Spleen (tissue), 11 donors: ENCODE measurements around the gene HOXD11. TPM values are rescaled to one million over a fixed set of nuclear protein-coding genes. Genes with fewer than 3 reads are reported as not detected.

ENCODE experiments used
- DNase-seq: peaks from one replicate; pipeline ENCODE4 v3.0.0-alpha.2; 2020
- H3K27ac ChIP-seq, 8 donors: fragments of 200-600 bp; sonication (generic) in 7 of 8; 1 replicate in 4 of 8; 2 replicates in 4 of 8; pipeline versions ENCODE4 v1.5.0 to v1.8.0; 2016 to 2021; ENCODE audit warnings: inconsistent platforms in 4 of 8, mild to moderate bottlenecking in 4 of 8, moderate library complexity in 1 of 8
- H3K27me3 ChIP-seq, 7 donors: fragments of 200-600 bp; sonication (generic) in 6 of 7; replicated peaks in 1 of 7; 1 replicate in 4 of 7; 2 replicates in 3 of 7; pipeline versions ENCODE4 v1.5.0 to v1.8.0; 2016 to 2021; ENCODE audit warnings: inconsistent platforms in 3 of 7, mild to moderate bottlenecking in 1 of 7
- H3K36me3 ChIP-seq, 6 donors: fragments of 200-600 bp; sonication (generic) in 5 of 6; 1 replicate in 4 of 6; 2 replicates in 2 of 6; pipeline versions ENCODE4 v1.5.0 to v1.8.0; 2016 to 2021; ENCODE audit warnings: inconsistent platforms in 2 of 6
- H3K4me1 ChIP-seq, 6 donors: fragments of 200-600 bp; sonication (generic) in 5 of 6; 1 replicate in 3 of 6; 2 replicates in 3 of 6; pipeline versions ENCODE4 v1.5.0 to v1.8.0; 2016 to 2021; ENCODE audit warnings: inconsistent platforms in 3 of 6
- H3K4me3 ChIP-seq, 8 donors: fragments of 200-600 bp; sonication (generic) in 7 of 8; 1 replicate in 4 of 8; 2 replicates in 4 of 8; pipeline versions ENCODE4 v1.5.0 to v1.8.0; 2016 to 2021; ENCODE audit warnings: inconsistent platforms in 4 of 8, mild to moderate bottlenecking in 4 of 8, moderate library complexity in 2 of 8
- H3K9me3 ChIP-seq, 8 donors: fragments of 200-600 bp; sonication (generic) in 7 of 8; 1 replicate in 4 of 8; 2 replicates in 4 of 8; pipeline versions ENCODE4 v1.5.0 to v1.8.0; 2016 to 2021; ENCODE audit warnings: inconsistent platforms in 4 of 8
- POLR2A ChIP-seq, 3 donors: fragments of 450-650 bp; IDR thresholded peaks; one replicate each; pipeline ENCODE4 v1.5.1; 2017; ENCODE audit warnings: antibody characterized with exemption in 3 of 3, mild to moderate bottlenecking in 1 of 3
- POLR2AphosphoS5 ChIP-seq, 3 donors: sonication (generic); formaldehyde crosslinking; IDR thresholded peaks; one replicate each; pipeline ENCODE4 v1.5.1; 2017; ENCODE audit warnings: antibody characterized with exemption in 3 of 3
- WGBS, 5 donors: extraction: QIAGEN DNeasy Blood & Tissue Kit in 3 of 5; methylation state at CpG; one replicate each; pipeline versions ENCODE4 v1.1.5 to v1.1.7; 2013 to 2018; 5-methylcytosine and 5-hydroxymethylcytosine counted together
- intact Hi-C: fragments of 100-400 bp; cut with DNase I; formaldehyde crosslinking; loops from one replicate; pipeline ENCODE4 v1.15.0; 2023; ENCODE audit warnings: low total_unique reads
- polyA plus RNA-seq, 3 donors: library from polyadenylated mRNA; stranded (reverse); fragments of 200-250 nt; gene quantifications; one replicate each; pipeline ENCODE4 v1.2.1, GENCODE V29; 2013
- total RNA-seq, 7 donors: library from RNA; depleted of rRNA in 3 of 7; stranded (reverse); fragments of >200 nt in 3 of 7; fragmentation: NEBNext Ultra II Directional in 4 of 7; extraction: Animal tissue kit (Norgen Biotek cat#: 25700) in 4 of 7; gene quantifications; one replicate each; pipeline versions ENCODE4 v1.1.0 to v1.2.1, GENCODE V29; 2016 to 2021
- TF ChIP-seq, protein P1 (sequence below), 11 experiments: fragments of 200-600 bp in 7 of 11; fragments of 450-650 bp in 4 of 11; sonication (generic) in 4 of 11; IDR thresholded peaks in 8 of 11; conservative IDR thresholded peaks in 3 of 11; 1 replicate in 7 of 11; 2 replicates in 4 of 11; pipeline versions ENCODE4 v1.4.0 to v1.8.0; 2016 to 2021; ENCODE audit warnings: antibody characterized with exemption in 11 of 11, inconsistent platforms in 4 of 11, mild to moderate bottlenecking in 1 of 11
- donor health status: healthy with polysubstance abuse.
- donor health status: DM: no; HTN: no; CAD: no; lungs with moderate emphysema.
- donor health status: DM: no; HTN: no; CAD: no.
- donor health status: Bipolar disorder and iron deficiency.
- donor health status: healthy.
- donor health status: DM: no; HTN: no; CAD: no.
- donor health status: DM: yes; HTN: yes; CAD: no.

The HOXD11 gene
- total and polyA plus RNA-seq, 10 donors = not detected

DNA sequence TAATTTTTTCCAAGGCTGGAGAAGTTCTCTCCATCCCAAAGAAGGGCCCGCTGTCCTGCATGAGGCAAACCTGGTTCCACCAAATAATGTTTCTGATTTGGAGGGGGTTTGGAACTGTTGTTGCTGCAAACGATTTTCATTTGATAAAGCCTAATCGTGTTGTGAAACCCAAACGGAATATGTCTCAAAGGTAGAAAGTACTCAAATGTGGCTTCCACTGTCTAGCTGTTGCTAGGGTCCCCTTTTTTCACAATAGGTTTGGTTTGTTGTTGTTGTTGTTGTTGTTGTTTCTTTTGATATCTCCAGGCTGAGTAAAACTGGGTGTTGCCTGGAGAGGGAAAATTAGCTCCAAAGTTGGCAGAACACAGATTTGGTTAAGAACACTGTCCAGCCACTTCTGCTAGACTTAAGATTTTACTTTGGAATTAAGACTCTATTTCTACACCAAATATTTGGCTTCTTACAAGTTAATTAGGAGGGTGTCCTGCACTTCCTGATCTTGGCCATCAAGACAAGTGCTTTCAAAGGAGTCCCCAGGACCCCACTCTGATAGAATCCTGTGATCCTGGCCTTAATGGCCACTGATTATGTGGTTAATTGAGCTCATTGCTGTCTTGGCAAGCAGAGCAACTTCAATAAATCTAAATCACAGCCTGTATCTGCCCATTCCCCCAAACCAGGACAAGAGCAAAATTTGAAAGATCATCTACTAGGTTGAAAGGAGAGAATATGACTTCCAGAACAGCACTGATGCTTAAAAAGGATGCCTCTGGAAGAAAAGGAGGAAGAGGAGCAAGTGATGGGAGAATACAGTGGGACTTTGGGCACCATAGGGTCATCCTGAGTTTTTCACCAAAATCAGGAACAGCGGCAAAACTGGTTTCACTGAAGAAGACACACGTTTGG lies 17.9 kb upstream of the HOXD11 start:
- intact Hi-C loops = loop anchor here (5.0 kb wide), 1 partner anchor 722 kb away; no protein-coding TSS in a partner anchor
- 5 to 11% (median 7%) methylated on average over 6 of the region's 6 CpGs for WGBS, 5 donors

DNA sequence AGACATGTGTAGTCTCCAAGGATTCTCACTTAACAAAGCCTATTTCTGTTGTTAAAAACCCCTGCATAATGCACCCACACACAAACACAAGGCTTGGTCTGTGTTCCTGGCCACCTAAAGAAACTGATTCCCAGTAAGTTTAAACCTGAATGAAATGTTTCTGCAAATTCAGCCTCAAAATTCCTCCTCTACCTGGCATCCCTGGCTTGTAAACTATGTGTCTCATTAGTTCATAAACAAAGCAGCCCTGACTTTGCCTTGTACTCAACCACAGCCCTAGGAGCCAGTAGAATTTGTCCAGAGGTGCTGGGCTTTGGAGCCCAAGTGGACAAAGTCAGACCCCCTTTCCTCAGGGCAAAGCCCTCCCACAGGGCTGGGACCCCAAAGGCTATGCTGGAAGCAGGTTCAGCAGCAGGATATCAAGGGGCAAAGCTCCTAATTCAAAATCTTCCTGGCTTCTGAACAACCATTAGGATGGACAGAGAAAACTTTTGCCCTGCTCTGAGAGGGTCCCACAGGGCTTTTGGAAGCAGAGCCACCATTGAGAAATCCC lies 17.2 kb upstream of the HOXD11 start:
- intact Hi-C loops = loop anchor here (5.0 kb wide), 1 partner anchor 723 kb away; no protein-coding TSS in a partner anchor

More for the DNA sequence above, 17.9 kb upstream of the HOXD11 start:
- H3K36me3 ChIP-seq = no peaks in the 10 kb centered on the region
- no peak overlapping the region for H3K27ac ChIP-seq
- DNase-seq = no peak
- no peak overlapping the region for H3K4me3 ChIP-seq
- H3K27me3 ChIP-seq = peaks cover 28 to 100% (median 100%) of the 10 kb centered on the region in 7 donors
- TF ChIP-seq POLR2AphosphoS5 (IDR thresholded peaks at IDR 0.05) = no peak
- TF ChIP-seq, protein P1, sequence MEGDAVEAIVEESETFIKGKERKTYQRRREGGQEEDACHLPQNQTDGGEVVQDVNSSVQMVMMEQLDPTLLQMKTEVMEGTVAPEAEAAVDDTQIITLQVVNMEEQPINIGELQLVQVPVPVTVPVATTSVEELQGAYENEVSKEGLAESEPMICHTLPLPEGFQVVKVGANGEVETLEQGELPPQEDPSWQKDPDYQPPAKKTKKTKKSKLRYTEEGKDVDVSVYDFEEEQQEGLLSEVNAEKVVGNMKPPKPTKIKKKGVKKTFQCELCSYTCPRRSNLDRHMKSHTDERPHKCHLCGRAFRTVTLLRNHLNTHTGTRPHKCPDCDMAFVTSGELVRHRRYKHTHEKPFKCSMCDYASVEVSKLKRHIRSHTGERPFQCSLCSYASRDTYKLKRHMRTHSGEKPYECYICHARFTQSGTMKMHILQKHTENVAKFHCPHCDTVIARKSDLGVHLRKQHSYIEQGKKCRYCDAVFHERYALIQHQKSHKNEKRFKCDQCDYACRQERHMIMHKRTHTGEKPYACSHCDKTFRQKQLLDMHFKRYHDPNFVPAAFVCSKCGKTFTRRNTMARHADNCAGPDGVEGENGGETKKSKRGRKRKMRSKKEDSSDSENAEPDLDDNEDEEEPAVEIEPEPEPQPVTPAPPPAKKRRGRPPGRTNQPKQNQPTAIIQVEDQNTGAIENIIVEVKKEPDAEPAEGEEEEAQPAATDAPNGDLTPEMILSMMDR (IDR thresholded peaks at IDR 0.05 in 8 of 11, conservative IDR thresholded peaks at IDR 0.05 in 3 of 11) = no peak
- no peak for TF ChIP-seq POLR2A (IDR thresholded peaks at IDR 0.05)
- peaks cover 13 to 58% (median 34%) of the 10 kb centered on the region in 6 donors for H3K4me1 ChIP-seq
- peaks cover 0 to 3% (median 0%) of the 10 kb centered on the region in 8 donors for H3K9me3 ChIP-seq

DNA sequence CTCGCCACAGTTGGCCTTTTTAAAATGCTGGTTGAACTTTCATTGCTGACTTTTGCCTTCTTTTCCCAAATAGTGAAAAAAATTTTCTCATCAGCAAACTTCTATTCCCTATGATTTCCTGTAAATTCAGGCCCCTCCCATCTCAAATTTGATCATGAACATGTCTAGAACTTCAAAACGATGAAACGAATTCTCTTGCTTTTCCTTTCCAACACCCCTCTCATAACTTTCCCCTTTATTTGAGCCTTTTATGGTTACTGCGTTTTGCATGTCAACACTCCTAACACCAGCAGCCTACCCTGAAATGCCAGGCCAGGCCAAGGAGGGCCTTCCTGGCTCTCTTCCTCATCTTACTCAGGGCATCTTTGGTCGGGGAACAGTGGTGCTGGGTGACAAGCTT lies 16.2 kb upstream of the HOXD11 start:
- no peak for DNase-seq
- Histone ChIP-seq H3K36me3 (no peaks in the 10 kb centered on the region), H3K4me3 (no peak overlapping the region), H3K27me3 (peaks cover 32 to 100% (median 100%) of the 10 kb centered on the region in 7 donors), H3K9me3 (no peaks in the 10 kb centered on the region), H3K27ac (no peak overlapping the region), H3K4me1 (peaks cover 13 to 43% (median 28%) of the 10 kb centered on the region in 6 donors)
- 12 to 21% (median 19%) methylated on average over 5 of the region's 5 CpGs for WGBS, 5 donors
- intact Hi-C loops = no loop called here
- no peak for TF ChIP-seq POLR2AphosphoS5 (IDR thresholded peaks at IDR 0.05)
- TF ChIP-seq, protein P1 (IDR thresholded peaks at IDR 0.05 in 8 of 11, conservative IDR thresholded peaks at IDR 0.05 in 3 of 11) = no peak
- TF ChIP-seq POLR2A (IDR thresholded peaks at IDR 0.05) = no peak

More for the DNA sequence above, 17.2 kb upstream of the HOXD11 start:
- peaks cover 32 to 100% (median 100%) of the 10 kb centered on the region in 7 donors for H3K27me3 ChIP-seq
- H3K4me3 ChIP-seq = no peak overlapping the region
- TF ChIP-seq POLR2A (IDR thresholded peaks at IDR 0.05) (no peak), POLR2AphosphoS5 (IDR thresholded peaks at IDR 0.05) (no peak)
- TF ChIP-seq, protein P1 (IDR thresholded peaks at IDR 0.05 in 8 of 11, conservative IDR thresholded peaks at IDR 0.05 in 3 of 11) = no peak
- no peak overlapping the region for H3K27ac ChIP-seq
- no peaks in the 10 kb centered on the region for H3K36me3 ChIP-seq
- H3K9me3 ChIP-seq = no peaks in the 10 kb centered on the region
- H3K4me1 ChIP-seq = peaks cover 13 to 52% (median 32%) of the 10 kb centered on the region in 6 donors
- no peak for DNase-seq
